ENCODE measurements around the gene ASB6. TPM values are rescaled to one million over a fixed set of nuclear protein-coding genes. Genes with fewer than 3 reads are reported as not detected.

Gene ASB6
- total RNA-seq, 2 donors from 2014 or later: 15.8 to 18.5 TPM

- DNase-seq: no peak
- no peaks in the 10 kb centered on the region for H3K36me3 ChIP-seq
These were observed 12.6 kb upstream of the ASB6 start for GRCh38 chr9:129654554-129655040.

GRCh38 chr9:129653823-129654553 is 12.0 kb upstream of the ASB6 start:
- H3K4me1 ChIP-seq: no peaks in the 10 kb centered on the region
- intact Hi-C loops (cut with DNase I): loop anchor here (5.0 kb wide), 1 partner anchor 63 kb away; no protein-coding TSS in a partner anchor
- H3K9ac ChIP-seq (ENCODE audit: low read depth in 2 of 2, low read length in 2 of 2): no peak overlapping the region
- no peak overlapping the region for H3K4me3 ChIP-seq
- no peaks in the 10 kb centered on the region for H3K36me3 ChIP-seq
- no peaks in the 10 kb centered on the region for H3K27me3 ChIP-seq
- no peaks in the 10 kb centered on the region for H3K9me3 ChIP-seq
- DNase-seq: no peak
- TF ChIP-seq CTCF (IDR thresholded peaks at IDR 0.05): no peak
- H3K27ac ChIP-seq: no peak overlapping the region

More at GRCh38 chr9:129654554-129655040, 12.6 kb upstream of the ASB6 start:
- Histone ChIP-seq H3K27me3 (no peaks in the 10 kb centered on the region), H3K9me3 (no peaks in the 10 kb centered on the region), H3K4me3 (no peak overlapping the region), H3K27ac (no peak overlapping the region), H3K9ac (ENCODE audit: low read depth in 2 of 2, low read length in 2 of 2) (no peak overlapping the region), H3K4me1 (no peaks in the 10 kb centered on the region)
- no peak for TF ChIP-seq CTCF (IDR thresholded peaks at IDR 0.05)
- intact Hi-C loops (cut with DNase I): loop anchor here (5.0 kb wide), 1 partner anchor 63 kb away; no protein-coding TSS in a partner anchor

- Histone ChIP-seq H3K9me3 (no peaks in the 10 kb centered on the region), H3K27ac (no peak overlapping the region), H3K36me3 (no peaks in the 10 kb centered on the region), H3K9ac (ENCODE audit: low read depth in 2 of 2, low read length in 2 of 2) (no peak overlapping the region), H3K27me3 (no peaks in the 10 kb centered on the region), H3K4me1 (no peaks in the 10 kb centered on the region), H3K4me3 (no peak overlapping the region)
- intact Hi-C loops (cut with DNase I): loop anchor here (5.0 kb wide), 1 partner anchor 67 kb away; no protein-coding TSS in a partner anchor
- TF ChIP-seq CTCF (IDR thresholded peaks at IDR 0.05): no peak
- DNase-seq: no peak
These were observed 8.8 kb upstream of the ASB6 start for GRCh38 chr9:129650680-129651235.

- TF ChIP-seq CTCF (IDR thresholded peaks at IDR 0.05): no peak
- no peak overlapping the region for H3K27ac ChIP-seq
- H3K4me1 ChIP-seq: no peaks in the 10 kb centered on the region
- H3K4me3 ChIP-seq: no peak overlapping the region
- no peak for DNase-seq
- no peaks in the 10 kb centered on the region for H3K36me3 ChIP-seq
- no peaks in the 10 kb centered on the region for H3K9me3 ChIP-seq
- intact Hi-C loops (cut with DNase I): loop anchor here (5.0 kb wide), 1 partner anchor 67 kb away; no protein-coding TSS in a partner anchor
- no peaks in the 10 kb centered on the region for H3K27me3 ChIP-seq
- no peak overlapping the region for H3K9ac ChIP-seq (ENCODE audit: low read depth in 2 of 2, low read length in 2 of 2)
These were observed 8.1 kb upstream of the ASB6 start for GRCh38 chr9:129649726-129650679.

GRCh38 chr9:129648764-129649115 is 6.8 kb upstream of the ASB6 start:
- H3K36me3 ChIP-seq: no peaks in the 10 kb centered on the region
- no peaks in the 10 kb centered on the region for H3K9me3 ChIP-seq
- no peaks in the 10 kb centered on the region for H3K27me3 ChIP-seq
- H3K4me3 ChIP-seq: no peak overlapping the region
- no peaks in the 10 kb centered on the region for H3K4me1 ChIP-seq
- intact Hi-C loops (cut with DNase I): no loop called here
- TF ChIP-seq CTCF (IDR thresholded peaks at IDR 0.05): no peak
- DNase-seq: no peak
- no peak overlapping the region for H3K27ac ChIP-seq
- no peak overlapping the region for H3K9ac ChIP-seq (ENCODE audit: low read depth in 2 of 2, low read length in 2 of 2)
